ENCODE results near the gene SLC28A3.

Gene SLC28A3

GRCh38 chr9:84296146-84296843, 44.3 kb downstream of the SLC28A3 start:
- no peak for DNase-seq (ENCODE audit: low spot score)

- DNase-seq (ENCODE audit: low spot score), result no peak
These were observed 46.2 kb downstream of the SLC28A3 start for GRCh38 chr9:84294241-84294950.

- DNase-seq (ENCODE audit: low spot score), result no peak
These were observed 47.4 kb downstream of the SLC28A3 start for GRCh38 chr9:84293001-84293798.

- DNase-seq (ENCODE audit: low spot score), result no peak
These were observed 55.2 kb downstream of the SLC28A3 start for GRCh38 chr9:84285381-84285780.

GRCh38 chr9:84283946-84284345, 56.6 kb downstream of the SLC28A3 start:
- no peak for DNase-seq (ENCODE audit: low spot score)

- DNase-seq (ENCODE audit: low spot score), result no peak
These were observed 62.4 kb downstream of the SLC28A3 start for GRCh38 chr9:84278130-84278529.

- no peak for DNase-seq (ENCODE audit: low spot score)
These were observed 62.9 kb downstream of the SLC28A3 start for GRCh38 chr9:84277646-84278045.

GRCh38 chr9:84276741-84277140, 63.8 kb downstream of the SLC28A3 start:
- DNase-seq (ENCODE audit: low spot score), result no peak

- DNase-seq (ENCODE audit: low spot score), result no peak
These were observed 68.5 kb downstream of the SLC28A3 start for GRCh38 chr9:84271921-84272556.

GRCh38 chr9:84271531-84271900, 69.0 kb downstream of the SLC28A3 start:
- no peak for DNase-seq (ENCODE audit: low spot score)

GRCh38 chr9:84270847-84271530, 69.6 kb downstream of the SLC28A3 start:
- no peak for DNase-seq (ENCODE audit: low spot score)

GRCh38 chr9:84266087-84266561, 74.4 kb downstream of the SLC28A3 start:
- DNase-seq (ENCODE audit: low spot score), result no peak

- DNase-seq (ENCODE audit: low spot score), result no peak
These were observed 76.1 kb downstream of the SLC28A3 start for GRCh38 chr9:84264307-84265029.

GRCh38 chr9:84261070-84261746, 79.3 kb downstream of the SLC28A3 start:
- peak; percentile 63 for DNase-seq (ENCODE audit: low spot score)

GRCh38 chr9:84258371-84258770, 82.2 kb downstream of the SLC28A3 start:
- no peak for DNase-seq (ENCODE audit: low spot score)

GRCh38 chr9:84255696-84256095, 84.9 kb downstream of the SLC28A3 start:
- no peak for DNase-seq (ENCODE audit: low spot score)

- DNase-seq (ENCODE audit: low spot score), result no peak
These were observed 85.6 kb downstream of the SLC28A3 start for GRCh38 chr9:84254972-84255371.

- no peak for DNase-seq (ENCODE audit: low spot score)
These were observed 88.6 kb downstream of the SLC28A3 start for GRCh38 chr9:84251921-84252320.

GRCh38 chr9:84241817-84242373, 98.7 kb downstream of the SLC28A3 start:
- DNase-seq (ENCODE audit: low spot score), result no peak

- no peak for DNase-seq (ENCODE audit: low spot score)
These were observed 101.2 kb downstream of the SLC28A3 start for GRCh38 chr9:84239343-84239742.

Measured in HuH-7 (cell line).